SKM-1 treated with dmso at 0.1 percent for 144 hours (cell line): Measurements from ENCODE around the gene JKAMP.
A peak's percentile ranks its signal among the peaks of the same experiment; 100 is the strongest.
"Not testable (repeated sequence)": the region's sequence is repeated elsewhere in the genome, so short reads cannot be mapped to it uniquely, and the experiment has no call there.

ENCODE experiments used
- DNase-seq: peaks from one replicate; lab custom pipeline; 2025; ENCODE audit not compliant: unreplicated experiment; lab: John Stamatoyannopoulos, UW

JKAMP gene, protein sequence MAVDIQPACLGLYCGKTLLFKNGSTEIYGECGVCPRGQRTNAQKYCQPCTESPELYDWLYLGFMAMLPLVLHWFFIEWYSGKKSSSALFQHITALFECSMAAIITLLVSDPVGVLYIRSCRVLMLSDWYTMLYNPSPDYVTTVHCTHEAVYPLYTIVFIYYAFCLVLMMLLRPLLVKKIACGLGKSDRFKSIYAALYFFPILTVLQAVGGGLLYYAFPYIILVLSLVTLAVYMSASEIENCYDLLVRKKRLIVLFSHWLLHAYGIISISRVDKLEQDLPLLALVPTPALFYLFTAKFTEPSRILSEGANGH

DNA sequence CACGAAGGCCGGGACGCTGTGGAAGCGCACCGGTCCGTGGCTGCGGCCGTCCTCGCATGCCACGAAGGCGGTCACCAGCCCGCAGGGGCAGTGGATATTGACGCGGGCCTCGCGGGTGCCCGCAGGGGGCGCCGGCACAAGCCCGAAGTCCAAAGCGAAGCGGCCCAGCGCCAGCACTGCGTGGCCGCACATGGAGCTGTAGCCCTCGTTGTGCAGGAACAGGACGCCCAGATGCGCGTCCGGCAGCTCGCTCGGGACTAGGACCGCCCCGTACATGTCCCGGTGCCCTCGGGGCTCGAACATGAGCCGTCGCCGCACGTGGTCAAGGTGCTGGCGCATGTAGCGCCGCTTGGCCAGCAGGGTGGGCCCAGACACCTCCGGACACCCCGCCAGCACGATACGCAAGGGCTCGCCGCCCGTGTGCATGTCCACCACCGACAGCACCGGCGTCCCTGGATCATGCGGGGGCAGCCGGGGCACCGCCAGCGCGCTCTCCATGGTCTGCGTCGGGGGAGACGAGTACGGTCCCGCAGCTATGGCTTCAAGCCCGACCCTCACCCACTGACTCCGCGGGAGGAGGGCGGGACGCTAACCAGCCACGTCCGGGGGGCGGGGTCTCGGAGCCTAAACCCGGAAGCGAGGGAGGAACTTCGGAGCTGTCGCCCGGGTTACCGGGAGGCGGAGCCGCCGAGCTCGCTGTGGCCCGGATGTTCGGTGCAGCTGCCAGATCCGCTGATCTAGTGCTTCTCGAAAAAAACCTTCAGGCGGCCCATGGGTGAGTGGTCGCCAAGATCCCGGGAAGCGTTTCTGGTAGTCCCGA, at the start of gene JKAMP, which contains the start of gene L3HYPDH:
JKAMP (plus strand) TSS at position 699 of the 820 bp plus-strand sequence; CDS start at position 772, 73 bp downstream.
L3HYPDH (minus strand) TSS at position 590 of the 820 bp plus-strand sequence; CDS start at position 498, 92 bp downstream.
- peak; percentile 68 for DNase-seq

DNA sequence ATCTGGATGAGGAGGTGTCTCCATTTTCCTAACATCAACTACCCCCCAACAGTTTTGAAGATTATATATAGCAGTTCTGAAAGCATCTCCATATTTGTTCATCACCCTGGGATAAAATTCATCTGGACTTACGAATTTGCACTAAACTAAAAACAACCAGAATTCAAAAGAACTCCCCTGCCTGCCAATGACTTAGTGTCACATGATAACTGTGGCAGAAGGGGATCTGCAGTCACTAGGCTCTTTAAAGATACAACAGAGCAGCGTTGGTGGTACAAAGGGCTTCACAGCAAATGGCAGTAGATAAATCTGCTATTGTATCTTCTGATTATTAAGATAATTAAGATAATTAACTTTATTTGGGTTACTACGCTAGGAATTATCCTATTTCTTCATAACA, 49.2 kb upstream of the JKAMP start:
- no peak for DNase-seq

DNA sequence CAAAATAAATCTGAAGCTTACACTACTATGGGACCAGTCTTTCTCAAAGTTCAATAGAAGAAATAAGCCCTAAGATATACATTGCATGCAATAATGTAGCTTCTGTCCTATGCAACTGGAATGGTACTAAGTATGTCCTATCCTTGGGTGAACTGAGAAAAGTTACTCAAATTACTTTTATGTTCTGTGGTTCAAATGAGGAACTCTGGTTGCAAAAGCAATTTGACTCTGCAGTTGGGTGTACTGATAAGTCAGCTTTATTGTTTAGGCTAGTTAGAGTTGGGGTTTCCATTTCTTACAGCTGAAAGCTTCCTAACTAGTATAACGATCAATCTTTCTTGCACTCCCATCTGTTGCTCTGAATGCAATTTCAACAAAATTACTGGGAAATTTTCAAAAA, 48.3 kb upstream of the JKAMP start:
- DNase-seq = peak; percentile 57

DNA sequence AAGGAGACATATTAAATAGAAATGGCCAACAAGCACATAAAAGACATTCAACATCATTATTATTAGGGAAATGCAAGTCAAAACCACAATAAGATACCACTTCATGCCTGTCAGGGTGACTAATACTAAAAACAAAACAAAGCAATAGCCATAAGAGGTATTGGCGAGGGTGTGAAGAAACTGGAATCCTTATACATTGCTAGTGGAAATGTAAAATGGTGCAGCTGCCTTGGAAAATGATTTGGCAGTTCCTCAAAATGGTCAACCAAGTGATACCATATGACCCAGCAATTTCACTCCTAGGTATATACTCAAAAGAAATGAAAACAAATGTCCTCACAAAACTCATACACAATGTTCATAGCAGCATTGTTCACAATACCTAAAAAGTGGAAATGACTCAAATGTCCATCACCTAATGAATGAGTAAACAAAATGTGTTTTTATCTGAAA, 46.1 kb upstream of the JKAMP start:
- DNase-seq = no peak

DNA sequence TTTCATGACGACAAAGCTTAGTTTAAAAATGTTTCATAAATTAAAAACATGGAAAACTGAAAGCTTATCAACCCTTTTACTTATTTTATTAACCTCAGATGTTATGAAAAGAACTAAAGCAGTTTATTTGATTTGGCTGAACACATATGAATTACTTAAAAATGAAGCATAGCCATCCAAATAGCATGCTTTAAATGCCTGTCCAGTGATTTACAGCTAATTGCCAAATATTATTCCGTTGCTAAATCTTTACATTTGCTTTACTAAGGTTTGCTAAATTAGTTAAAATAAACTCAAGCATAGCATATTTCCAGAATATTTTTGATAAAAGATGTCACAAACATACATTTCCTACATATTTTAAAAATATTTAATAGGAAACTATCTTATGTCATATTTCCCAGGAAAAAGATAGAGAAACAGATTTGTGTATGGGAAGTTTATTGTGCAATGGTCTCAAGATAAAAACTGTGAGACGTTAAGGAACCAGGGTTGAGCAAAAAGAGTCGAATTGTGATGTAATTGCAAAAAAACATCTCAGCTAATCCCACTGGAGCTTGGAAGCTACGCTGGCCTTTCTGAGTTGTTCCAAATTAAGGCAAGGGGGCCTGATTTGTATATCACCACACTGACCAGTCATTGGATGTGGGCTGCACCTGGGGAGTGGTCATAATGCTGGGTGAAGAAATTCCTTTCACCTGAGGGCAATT, 44.9 kb upstream of the JKAMP start:
- DNase-seq = no peak

DNA sequence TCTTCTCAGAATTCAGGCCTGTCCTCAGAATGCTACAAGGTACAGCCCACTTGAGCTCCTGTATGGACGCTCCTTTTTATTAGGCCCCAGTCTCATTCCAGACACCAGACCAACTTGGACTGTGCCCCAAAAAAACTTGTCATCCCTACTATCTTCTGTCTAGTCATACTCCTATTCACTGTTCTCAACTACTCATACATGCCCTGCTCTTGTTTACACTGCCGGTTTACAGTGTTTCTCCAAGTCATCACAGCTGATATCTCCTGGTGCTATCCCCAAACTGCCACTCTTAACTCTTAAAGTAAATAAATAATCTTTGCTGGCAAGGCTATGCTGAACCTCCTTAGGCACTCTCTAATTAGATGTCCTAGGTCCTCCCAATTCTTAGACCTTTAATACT, 35.6 kb upstream of the JKAMP start:
- not testable (repeated sequence) for DNase-seq

DNA sequence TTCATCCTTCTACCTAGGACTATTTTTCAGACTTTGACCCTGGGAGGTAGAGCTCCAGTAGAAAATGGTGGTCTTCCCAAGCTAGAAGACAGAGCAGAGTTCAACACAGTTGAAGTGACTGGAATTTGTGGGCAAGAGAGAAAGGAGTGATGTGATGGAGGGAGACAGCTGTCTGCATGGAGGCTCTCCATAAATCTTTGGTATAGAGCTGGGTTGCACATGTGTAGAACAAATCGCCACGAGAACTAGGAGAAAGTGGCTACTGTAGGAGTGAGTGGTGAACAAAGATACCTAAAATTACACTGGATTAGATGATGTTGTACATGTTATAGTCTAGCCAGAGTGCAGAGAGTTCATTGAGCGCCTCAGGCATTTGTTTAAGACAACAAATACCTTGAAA, 33.6 kb upstream of the JKAMP start:
- no peak for DNase-seq

DNA sequence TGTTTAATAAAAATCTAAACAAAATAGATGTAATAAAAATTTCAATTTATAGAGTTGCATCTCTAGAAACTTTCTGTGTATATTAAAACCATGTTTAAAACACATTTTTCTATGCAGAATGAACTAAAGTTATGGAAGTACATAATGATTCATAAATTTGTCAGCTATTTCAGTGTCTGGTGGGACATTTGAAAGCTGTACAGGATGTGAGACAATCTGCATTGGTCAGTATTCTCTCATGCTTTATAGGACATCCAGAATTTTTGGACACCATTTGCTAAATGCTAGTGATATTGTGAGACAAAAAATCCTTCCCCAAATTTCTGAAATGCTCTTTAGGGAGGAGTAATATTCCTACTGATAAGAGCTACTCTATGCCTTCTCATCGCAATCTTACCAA, 32.5 kb upstream of the JKAMP start:
- DNase-seq = no peak

DNA sequence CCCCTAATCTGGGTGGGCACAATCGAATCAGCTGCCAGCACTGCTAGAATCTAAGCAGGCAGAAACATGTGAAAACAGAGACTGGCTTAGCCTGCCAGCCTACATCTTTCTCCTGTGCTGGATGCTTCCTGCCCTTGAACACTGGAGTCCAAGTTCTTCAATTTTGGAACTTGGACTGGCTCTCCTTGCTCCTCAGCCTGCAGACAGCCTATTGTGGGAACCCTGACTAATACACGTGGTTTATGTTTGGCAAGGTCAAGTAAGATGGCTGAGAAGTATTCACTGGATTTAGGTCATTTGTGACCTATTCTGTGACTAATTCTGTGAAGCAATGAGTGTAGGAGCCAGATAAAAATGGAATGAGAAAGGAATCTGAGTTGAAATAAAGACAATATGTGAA, 30.2 kb upstream of the JKAMP start:
- DNase-seq = no peak

DNA sequence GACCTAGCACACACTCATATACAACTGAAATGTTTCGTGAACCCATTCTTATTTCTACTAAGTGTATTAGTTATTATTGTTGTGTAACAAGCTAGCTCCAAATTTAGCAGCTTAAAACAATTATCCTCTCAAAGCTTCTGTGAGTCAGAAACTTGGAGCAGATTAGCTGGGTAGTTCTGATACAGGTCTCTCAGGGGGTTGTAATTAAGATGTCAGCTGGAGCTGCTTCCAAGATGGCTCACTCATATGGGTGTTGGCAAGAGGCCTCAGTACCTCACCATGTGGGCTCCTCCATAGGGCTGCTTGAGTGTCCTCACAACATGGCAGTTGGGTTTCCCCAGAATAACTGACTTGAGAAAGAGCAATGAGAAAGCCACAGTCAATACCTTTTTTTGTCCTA, 28.9 kb upstream of the JKAMP start:
- no peak for DNase-seq

DNA sequence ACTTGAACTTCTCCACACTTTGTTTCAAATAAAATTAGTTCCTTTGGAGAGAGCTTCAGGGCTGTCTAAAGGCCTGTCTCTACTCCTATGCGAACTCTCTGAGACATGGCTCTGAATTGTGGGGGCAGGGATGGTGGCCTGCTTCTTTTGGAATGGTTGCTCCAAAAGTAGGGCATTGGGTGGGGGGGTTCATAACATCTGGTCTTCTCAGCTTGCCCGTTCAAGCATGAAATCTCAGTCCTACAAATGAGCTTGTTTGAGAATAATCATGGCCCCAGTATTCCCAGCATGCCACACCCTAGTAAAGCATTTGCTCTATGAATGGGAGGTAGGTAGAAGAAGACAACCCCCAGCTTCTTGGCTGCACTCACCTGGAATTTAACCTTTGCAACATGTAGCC, 25.8 kb upstream of the JKAMP start:
- no peak for DNase-seq

DNA sequence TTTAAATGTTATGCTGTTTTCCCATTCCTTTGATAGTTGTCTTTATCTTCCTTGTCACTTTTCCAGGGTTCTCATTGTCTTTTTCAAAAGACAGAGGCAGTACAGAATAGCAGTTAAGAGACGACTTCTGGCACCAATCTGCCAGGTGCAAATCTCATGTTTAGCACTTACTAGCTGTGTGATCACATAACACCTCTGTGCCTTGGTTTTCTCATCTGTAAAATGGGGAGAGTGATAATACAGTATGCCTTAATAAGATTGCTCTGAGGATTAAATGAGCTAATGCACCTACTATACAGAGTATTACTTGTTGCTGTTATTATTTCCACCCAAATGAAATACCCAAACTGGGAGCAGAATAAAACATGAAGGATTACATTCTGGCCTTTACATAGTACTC, 23.9 kb upstream of the JKAMP start:
- no peak for DNase-seq

DNA sequence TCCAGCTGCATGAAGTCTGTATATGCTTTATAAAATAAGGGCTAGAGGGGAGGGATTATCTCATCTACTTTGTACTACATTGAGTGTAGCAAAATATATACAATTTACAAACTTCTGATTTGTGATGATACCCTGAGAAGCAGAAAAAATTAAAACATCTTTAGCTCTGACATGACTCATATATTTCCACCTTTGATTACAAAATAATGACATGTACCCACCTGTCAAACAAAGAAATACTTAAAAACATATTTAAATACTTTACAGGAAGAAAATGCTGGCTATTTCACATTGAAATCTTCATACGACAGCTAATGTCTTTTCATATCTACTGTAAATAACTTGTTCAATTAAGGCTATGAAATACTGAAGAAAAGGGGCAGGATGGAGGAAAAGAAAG, 22.4 kb upstream of the JKAMP start:
- no peak for DNase-seq

DNA sequence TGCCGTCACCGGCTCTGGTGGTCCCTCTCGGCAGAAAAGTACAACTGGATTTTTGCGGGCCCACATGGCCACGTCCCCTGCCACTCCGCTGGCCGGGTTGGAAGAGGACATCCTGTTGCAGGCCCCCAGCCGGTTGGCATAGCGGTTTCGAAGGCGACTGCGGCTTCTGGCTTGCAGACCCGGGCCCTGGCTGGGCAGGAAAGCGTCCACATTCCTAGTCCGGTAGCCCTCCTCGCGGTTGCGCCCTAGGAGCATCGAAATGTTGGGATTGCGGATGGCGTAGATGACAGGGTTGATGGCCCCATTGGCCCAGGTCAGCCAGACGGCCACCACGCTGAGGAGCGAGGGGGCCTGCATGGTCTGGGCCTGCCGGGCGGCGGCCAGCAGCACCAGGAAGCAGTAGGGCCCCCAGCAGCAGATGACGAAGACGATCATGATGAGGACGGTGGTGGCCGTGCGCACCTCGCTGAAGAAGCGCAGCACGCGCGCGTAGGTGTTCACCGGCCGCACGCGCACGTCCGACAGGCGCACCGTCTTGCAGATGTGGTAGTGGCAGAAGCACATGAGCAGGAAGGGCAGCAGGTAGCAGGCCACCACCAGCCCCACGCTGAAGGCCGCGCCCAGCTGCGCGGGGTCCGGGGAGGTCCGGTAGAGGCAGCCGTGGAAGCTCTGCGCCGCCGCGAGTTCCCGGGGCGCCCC, 20.4 kb upstream of the JKAMP start:
- DNase-seq = no peak

DNA sequence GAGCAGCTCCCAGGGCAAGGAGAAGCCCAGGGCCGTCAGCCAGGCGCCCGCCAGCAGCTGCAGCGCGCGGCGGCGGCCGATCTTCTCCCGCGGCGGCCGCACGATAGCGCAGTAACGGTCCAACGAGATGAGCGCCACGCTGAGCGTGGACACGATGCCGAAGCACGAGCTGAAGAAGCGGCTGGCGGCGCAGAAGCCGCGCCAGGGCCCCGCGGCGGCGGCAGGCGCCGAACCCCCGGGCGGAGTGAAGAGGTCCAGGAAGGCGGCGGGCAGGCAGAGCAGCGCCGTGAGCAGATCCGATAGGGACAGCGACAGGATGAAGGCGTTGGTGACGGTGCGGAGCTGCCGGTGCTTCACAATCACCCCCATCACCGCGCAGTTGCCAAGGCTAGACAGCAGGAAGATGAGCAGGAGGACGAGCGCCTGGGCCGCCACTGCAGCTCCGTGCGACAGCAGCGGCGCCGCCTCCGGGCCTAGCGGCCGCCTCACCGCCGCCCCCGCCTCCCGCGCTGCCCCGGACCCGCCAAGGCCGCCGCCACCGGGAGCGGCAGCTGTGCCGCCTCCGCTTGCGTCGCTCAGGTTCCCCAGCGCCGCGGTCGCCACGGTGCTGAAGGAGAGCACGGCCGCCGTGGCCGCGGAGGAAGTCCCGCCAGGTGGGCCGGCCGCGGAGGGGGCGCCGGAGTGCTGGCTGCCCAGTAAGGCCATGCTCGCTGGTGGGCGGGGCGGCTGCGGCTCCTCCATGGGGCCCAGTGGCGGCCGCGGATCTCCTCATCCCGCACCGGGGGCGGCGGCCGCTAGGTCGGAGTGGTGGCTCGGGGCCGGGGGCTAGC, 19.6 kb upstream of the JKAMP start:
- no peak for DNase-seq

DNA sequence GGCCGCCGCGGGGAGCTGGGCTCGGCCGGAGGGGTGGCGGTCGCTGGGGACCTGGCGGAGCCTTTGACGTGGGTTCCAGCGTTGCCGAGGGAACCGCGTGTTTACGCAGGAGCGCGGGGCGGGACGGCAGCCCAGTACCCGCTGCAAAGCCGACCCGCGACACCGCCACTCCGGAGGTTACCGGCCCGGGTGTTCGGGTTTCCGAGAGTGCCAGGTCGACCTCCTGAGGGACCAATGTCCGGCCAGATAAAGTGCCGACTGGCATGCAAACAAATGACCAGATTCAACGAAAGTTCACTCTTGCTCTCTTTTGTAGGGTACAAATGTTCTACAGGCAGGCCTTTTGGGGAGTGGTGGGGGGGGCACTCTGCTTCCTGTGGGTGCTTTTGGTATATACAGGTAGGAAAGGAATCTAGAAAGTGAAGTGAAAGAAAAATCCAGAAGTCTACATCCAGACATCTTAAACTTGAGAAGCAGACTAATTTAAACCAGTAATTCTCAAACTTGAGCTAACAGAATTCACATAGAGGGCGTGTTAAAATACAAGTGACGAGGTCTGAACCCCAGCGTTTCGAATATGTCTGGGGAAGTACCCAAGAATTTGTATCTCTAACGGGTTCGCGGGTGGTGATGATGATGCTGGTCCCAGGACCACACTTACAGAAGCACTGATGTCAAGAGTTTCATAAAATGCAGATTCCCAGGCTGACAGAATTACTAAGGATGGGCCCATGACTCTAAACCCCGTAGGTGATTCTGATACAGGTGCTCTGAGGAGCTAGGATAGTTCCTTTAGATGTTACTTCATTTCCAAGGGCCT, 18.8 kb upstream of the JKAMP start, which contains the start of gene GPR135:
GPR135 (minus strand) TSS at position 65 of the 820 bp plus-strand sequence. CDS start 154 bp downstream, outside the sequence.
- DNase-seq = no peak

DNA sequence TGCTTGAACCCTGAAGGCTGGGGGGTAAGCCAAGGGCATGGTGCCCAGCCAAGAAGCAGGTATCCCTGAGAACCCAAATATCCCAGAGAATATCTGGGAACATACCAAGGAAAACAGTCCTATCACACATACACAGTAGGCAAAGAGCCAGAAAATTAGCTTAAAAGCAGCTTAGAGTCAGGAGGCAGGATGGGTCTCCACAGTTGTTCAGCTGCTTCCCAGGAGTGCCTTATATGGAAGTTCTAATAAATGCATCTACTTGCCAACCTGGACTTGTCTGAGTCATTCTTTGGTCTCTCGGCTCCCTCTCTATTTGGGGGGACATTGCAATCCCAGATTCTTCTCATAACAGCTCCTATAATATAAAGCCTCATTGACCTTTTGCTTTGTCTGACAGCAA, 10.1 kb upstream of the JKAMP start:
- no peak for DNase-seq

DNA sequence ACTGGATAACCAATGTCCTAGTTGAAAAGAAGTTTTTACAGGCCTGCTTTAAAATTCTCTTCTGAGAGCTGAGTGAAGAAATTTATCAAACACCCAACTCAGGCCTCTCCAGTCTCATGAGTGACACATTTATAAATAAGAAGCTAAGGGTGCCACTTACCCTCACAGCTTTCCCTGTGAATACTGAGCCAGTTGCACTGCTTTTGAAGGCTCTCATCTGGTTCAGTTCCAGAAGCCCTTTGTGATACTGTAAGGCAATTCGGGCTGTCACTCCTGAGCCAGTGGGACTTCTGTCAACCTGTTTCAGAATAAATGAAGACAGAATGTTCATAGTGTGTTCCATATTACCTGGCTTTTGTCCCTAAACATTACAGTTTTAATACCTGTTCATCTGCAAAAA, 8.6 kb upstream of the JKAMP start:
- no peak for DNase-seq

DNA sequence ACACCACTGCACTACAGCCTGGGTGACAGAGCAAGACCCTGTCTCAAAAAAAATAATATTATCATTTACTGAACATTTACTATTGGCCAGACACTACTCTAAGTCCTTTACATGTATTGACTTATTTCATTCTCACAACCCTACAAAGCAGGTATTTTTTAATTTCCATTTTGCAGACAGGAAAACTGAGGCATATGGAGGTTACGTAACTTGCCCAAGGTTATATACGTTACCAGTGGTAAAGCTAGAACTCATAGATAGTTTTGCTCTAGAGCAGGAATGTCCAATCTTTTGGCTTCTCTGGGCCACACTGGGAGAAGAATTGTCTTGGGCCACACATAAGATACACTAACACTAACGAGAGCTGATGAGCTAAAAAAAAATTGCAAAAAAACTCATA, 5.8 kb upstream of the JKAMP start:
- DNase-seq = no peak
